ENCODE results near the gene MROH8.

MROH8 gene

GRCh38 chr20:37218441-37218840 is 39.1 kb upstream of the MROH8 start:
- no peak for DNase-seq (ENCODE audit: low read depth in 1 of 2, low spot score in 1 of 2)
- TF ChIP-seq CTCF (IDR thresholded peaks at IDR 0.05; ENCODE audit: insufficient read depth, low read length) (no peak), POLR2AphosphoS5 (IDR thresholded peaks at IDR 0.05; ENCODE audit: low read depth) (no peak), REST (IDR thresholded peaks at IDR 0.05; ENCODE audit: insufficient replicate concordance, low read depth) (no peak), SPI1 (IDR thresholded peaks at IDR 0.05; ENCODE audit: borderline replicate concordance, low read depth) (no peak), GABPA (IDR thresholded peaks at IDR 0.05; ENCODE audit: low read depth) (no peak)
- H3K4me3 ChIP-seq (replicated peaks; ENCODE audit: insufficient read depth, low read length), result no peak overlapping the region
- H3K27me3 ChIP-seq (ENCODE audit: insufficient read depth, poor library complexity, severe bottlenecking), result no peaks in the 10 kb centered on the region
- no peak overlapping the region for H3K27ac ChIP-seq (replicated peaks)

- Histone ChIP-seq H3K4me3 (replicated peaks; ENCODE audit: insufficient read depth, low read length) (no peak overlapping the region), H3K27ac (replicated peaks) (no peak overlapping the region), H3K27me3 (ENCODE audit: insufficient read depth, poor library complexity, severe bottlenecking) (no peaks in the 10 kb centered on the region)
- TF ChIP-seq REST (IDR thresholded peaks at IDR 0.05; ENCODE audit: insufficient replicate concordance, low read depth) (no peak), CTCF (IDR thresholded peaks at IDR 0.05; ENCODE audit: insufficient read depth, low read length) (no peak), SPI1 (IDR thresholded peaks at IDR 0.05; ENCODE audit: borderline replicate concordance, low read depth) (no peak), GABPA (IDR thresholded peaks at IDR 0.05; ENCODE audit: low read depth) (no peak), POLR2AphosphoS5 (IDR thresholded peaks at IDR 0.05; ENCODE audit: low read depth) (no peak)
- DNase-seq (ENCODE audit: low read depth in 1 of 2, low spot score in 1 of 2), result no peak
Observed at GRCh38 chr20:37209661-37210314, 30.4 kb upstream of the MROH8 start.

- no peak for DNase-seq (ENCODE audit: low read depth in 1 of 2, low spot score in 1 of 2)
- no peak overlapping the region for H3K4me3 ChIP-seq (replicated peaks; ENCODE audit: insufficient read depth, low read length)
- H3K27me3 ChIP-seq (ENCODE audit: insufficient read depth, poor library complexity, severe bottlenecking), result no peaks in the 10 kb centered on the region
- H3K27ac ChIP-seq (replicated peaks), result no peak overlapping the region
- TF ChIP-seq GABPA (IDR thresholded peaks at IDR 0.05; ENCODE audit: low read depth) (no peak), CTCF (IDR thresholded peaks at IDR 0.05; ENCODE audit: insufficient read depth, low read length) (no peak), SPI1 (IDR thresholded peaks at IDR 0.05; ENCODE audit: borderline replicate concordance, low read depth) (no peak), REST (IDR thresholded peaks at IDR 0.05; ENCODE audit: insufficient replicate concordance, low read depth) (no peak), POLR2AphosphoS5 (IDR thresholded peaks at IDR 0.05; ENCODE audit: low read depth) (no peak)
Observed at GRCh38 chr20:37209193-37209592, 29.8 kb upstream of the MROH8 start.

Measured in HL-60 (cell line).